ENCODE measurements around the gene RAB15. TPM values are rescaled to one million over a fixed set of nuclear protein-coding genes. Genes with fewer than 3 reads are reported as not detected.

The RAB15 gene
- total RNA-seq (2014; rRNA removed; shearing (Covaris generic)) = 9.9 and 13.8 TPM in 2 replicates

DNA sequence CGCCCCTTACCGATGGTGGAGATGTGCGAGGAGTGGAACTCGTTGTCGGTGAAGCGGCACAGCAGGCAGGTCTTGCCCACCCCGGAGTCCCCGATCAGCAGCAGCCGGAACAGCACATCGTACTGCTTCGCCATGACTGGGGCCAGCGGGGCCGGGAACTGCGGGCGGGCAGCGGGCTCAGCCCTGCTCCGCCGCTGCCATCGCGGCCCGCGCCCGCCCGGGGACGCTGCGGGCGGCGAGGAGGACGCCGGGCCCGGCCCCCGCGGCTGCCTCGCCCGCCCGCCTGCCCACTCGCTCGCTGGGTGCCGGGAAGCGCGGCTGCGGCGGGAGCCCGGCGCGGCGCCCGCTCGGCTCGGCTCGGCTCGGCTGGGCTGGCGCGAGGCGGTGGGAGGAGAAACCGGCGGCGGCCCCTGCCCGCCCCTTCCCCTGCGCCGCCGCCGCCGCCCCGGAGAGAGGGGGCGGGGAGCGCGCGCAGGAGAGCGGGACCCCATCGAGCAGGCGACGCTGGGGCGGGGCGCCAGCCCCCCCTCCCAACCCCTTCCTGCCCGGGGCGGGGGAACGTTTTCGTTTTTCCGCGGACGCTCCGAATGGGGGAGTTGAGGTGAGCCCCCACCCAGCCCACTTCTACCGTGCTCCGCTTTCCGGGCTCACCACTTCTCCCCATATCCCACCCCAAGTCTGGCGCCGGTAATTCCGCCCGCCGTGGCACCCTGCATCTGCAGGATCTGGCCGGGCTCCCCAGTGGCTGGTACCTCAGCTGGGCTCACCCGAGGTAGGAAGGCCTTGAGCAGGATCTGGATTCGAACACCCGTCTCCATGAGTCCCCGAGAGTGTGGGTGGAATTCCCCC, at the start of gene RAB15:
Gene RAB15 (minus strand): TSS at position 394 of the 849 bp plus-strand sequence. CDS start 260 bp downstream, at position 134.
- DNase-seq (ENCODE audit: low read depth) = peak; percentile 60

DNA sequence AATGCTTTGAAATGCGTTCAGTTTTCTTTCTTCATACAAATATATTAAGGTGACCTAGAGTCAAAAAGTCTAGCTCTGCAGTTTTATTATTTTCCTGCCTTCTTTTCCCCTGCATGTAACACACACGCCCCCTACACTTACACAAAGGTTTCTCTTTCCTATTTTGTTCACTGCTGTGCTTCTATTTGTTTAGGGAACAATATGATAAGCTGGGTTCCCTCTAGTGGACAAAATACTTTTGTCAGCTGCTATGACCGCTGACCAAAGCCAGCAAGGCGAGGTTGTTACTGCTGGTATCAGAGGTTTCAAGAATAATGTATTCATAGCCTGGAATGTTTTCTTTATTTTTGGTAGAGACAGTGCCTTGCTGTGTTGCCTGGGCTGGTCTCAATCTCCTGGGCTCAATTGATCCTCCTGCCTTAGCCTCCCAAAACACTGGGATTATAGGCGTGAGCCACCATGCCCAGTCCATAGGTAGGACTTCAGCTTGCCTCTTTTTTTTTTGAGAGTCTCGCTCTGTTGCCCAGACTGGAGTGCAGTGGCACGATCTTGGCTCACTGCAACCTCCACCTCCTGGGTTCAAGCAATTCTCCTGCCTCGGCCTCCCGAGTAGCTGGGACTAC, 47.9 kb upstream of the RAB15 start:
- DNase-seq (ENCODE audit: low read depth) = peak; percentile 44

DNA sequence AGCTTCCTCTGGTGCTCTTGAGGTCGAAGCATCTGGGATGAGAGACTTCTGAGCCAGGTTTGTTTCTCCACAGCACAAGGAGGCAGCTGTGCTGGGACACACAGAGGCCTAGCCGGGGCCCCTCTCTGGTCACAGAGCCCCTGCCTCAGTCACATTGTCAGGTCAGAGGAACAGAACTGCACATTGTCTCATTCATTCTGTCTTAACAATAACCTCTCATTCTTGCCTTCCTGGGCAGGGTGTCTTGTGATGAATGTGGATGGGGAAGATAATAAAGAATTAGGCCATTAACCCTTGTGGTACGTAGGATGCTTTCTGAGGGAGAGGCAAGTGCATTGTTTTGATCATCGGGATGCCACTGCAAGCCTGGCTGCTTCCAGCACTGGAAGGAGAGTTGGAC, 44.3 kb upstream of the RAB15 start:
- no peak for DNase-seq (ENCODE audit: low read depth)

DNA sequence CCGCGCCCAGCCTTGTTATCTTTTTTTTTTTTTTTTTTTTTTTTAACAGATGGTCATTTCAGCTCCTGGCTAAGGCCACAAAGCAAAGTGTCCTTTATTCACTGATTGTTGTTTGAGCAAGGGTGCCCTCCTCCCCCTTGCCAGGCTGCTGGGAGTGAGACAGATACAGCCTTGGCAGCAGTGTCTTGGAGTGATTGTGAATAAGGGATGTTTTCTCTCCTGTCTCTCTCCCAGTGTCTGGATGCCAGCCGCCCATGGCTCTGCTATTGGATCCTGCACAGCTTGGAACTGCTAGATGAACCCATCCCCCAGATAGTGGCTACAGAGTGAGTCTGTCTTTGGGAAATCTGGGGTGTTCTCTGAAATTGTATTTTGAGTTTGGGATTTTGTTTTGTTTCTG, 43.3 kb upstream of the RAB15 start:
- no peak for DNase-seq (ENCODE audit: low read depth)

DNA sequence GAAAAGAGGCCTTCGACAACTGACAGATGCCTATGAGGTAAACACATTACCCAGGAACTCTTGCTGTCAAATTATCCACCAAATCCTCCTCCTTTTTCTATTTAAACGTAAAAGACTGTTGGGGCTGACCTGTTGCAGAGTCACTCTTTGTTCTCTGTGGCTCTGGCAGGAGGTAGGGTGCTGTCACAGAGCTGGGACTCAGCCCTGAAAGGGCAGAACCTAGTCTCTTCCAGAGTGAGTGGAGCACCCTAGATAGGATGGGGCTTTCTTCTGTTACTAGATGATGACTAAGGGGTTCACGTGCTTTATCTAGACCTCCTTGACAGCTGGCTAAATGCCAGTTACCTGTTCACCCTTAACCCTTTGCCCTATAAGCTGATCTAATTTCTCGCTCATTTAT, 40.2 kb upstream of the RAB15 start:
- DNase-seq (ENCODE audit: low read depth) = no peak

DNA sequence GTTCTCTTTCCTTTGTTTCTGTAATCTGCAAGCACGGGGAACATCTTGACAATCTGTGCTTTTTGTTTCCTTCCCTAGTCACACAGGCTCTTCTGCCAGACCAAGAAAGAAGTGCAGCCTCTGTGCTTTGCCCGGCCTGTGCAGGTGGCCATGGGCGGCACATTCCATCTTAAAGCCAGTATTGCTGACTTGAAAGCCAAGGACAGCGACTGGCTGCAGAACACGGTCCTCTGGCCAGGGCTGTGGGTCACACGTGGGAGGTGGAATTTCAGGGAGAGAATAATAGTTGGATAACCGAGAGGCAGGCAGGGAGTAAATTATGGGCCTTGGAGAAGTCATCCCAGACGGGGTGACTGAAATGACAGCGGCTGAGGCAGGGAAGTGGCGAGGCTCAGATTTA, 39.4 kb upstream of the RAB15 start:
- no peak for DNase-seq (ENCODE audit: low read depth)

DNA sequence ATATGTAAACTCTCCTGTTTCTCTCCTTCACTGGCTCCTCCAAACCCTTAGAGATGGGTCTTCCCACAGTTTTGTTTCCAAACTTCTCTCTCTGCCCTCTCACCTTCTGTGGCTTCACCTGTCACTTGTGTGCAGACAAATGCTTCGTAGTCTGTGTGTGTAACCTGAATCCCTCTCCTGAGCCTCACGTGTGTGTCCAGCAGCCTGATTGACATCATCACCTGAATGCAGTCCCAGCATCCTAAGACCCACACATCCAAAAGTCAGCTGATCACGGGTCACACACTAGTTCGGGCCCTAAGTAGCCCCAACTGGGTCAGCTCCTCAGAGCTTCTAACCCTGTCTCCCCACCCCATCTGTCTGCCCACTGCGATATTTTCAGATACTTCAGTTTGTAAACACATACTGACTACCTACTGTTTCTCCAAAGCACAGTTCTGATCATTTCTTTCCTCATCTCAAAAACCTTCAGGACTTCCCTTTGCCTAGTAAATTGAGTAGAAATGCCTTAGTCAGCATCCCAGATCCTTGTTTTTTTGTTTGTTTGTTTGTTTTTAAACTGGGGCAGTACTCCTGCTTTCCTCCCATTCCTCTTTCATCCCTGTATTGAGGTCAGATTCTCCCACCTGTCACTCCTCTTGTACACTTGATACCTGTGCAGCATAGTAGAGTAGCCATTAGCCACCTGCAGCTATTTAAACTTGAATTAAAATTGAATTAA, 38.2 kb upstream of the RAB15 start:
- DNase-seq (ENCODE audit: low read depth) = no peak

DNA sequence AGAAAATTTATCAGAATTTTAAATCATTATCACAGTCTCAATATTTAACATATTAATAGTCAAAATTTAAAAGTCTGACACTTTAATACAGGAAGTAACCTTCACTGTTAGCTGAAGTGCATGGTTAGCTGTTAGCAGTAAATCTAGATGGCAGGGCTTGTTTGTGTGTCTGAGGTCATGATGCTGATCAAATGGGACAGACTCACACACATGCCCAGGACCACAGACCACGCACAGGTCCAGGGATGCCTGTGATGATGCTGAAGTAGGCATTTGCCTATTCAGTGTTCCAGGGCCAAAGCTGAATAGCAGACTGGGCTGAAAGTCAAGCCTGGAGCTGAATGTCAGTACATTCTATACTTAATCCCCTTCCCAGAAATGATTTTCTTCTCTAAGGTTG, 35.1 kb upstream of the RAB15 start:
- peak; percentile 24 for DNase-seq (ENCODE audit: low read depth)

DNA sequence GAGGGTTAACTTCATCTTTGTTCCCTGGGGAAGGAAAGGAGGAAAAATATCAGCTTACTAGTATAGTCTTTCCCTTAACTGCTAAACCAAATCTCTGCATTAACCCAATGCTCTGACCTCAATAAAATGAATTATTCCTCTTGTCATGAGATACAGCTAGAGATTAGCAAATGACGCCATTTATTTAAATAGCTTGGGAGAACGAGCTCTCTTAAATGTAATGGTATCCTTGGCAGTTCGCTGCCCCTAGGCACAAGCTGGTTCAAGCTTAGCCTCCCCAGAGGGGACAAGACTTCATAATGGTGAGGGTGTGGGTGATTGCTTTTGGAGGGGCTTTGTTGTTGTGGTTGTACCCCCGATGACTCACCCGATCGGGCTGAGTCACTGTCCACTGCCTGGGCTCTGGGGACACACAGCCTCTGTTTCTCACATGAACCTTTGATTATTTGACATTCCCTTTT, 34.2 kb upstream of the RAB15 start:
- peak; percentile 78 for DNase-seq (ENCODE audit: low read depth)

DNA sequence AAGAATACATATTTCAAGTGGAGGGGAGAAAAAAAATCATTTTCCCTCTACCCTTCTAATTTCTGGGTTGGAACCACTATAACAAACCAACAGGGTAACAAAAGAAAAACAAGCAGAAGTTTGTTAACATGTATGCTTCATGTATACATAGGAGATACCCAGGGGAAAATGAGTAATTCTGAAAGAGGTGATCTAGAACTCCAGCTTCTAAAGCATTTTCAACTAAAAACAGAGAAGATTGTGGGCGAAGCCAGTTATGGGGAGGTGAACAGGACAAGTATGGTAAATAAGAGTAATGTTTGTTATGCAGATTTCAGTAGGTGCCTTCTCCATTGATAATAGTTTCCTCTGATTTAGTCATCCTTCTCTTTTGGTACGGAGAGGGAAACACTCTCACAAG, 31.3 kb upstream of the RAB15 start:
- DNase-seq (ENCODE audit: low read depth) = no peak

DNA sequence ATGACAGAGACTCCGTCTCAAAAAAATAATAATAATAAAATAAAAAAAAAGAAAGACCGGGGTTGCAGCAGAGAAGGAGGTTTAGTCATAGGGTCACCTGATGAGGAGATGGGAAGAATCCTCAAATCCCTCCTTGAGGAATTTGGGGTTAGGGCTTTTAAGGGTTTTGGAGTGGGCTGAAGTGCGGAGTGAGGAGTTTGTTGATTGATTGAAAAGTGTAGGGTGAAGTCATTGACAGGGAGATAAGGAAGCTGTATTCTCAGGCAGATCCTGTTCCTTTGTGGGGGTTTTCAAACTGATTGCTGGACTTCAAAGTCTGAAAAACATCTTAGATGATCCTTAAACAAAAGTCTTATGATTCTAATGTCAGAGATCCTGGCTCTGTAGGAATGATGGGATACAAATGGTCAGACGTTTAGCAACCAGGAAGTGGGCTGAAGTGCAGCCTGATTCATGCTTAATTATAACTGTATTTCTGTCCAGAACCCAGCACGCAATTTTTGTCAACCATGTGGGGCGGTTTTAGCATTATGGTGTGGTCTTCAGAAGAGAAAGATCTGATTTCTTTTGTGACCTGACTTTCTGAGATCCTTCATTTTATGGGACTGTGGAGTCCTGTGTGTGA, 30.6 kb upstream of the RAB15 start:
- peak; percentile 79 for DNase-seq (ENCODE audit: low read depth)

DNA sequence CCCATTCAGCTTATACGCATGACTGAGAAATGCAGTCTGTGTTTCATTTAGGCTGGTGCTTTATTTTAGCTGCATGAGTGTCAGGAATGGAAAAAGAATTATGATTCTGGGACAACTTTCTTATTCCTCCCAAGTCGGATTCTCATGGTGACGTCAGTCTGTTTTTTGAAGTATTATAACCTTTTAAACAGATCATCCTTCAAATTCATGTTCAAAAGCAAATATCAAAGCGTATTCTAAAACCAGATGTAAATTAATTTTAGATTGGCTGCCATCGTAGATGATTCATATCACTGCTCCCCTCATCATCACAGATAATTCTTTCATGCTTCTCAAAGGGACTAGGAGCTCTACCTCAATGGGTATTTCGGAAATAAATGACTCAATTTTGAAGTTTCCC, 29.6 kb upstream of the RAB15 start:
- DNase-seq (ENCODE audit: low read depth) = no peak

DNA sequence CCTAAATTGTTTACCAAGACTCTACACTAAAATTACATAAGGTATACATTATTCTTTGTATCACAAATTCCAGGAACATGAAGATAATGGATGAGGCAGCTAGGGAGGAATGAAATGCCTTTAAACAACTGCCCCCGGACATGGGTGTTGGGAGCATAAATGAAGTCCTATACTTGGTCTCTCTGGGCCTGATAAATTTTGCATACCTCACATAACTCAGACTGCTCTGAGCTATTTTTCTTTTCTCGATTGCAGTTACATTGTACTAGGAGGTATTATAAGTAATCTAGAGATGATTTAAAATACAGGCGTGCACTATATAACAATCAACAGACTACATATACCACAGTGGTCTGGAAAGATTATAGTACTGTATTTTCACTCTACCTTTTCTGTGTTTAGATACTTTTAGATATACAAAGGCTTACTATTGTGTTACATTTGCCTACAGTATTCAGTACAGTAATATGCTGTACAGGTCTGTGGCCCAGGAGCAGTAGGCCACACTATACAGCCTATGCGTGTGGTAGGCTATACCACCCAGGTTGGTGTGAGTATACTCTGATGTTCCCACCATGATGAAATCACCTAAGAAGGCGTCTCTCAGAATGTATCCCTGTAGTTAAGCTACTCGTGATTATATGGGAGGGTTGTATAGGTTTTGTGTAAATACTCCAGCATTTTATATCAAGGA, 28.9 kb upstream of the RAB15 start:
- no peak for DNase-seq (ENCODE audit: low read depth)

DNA sequence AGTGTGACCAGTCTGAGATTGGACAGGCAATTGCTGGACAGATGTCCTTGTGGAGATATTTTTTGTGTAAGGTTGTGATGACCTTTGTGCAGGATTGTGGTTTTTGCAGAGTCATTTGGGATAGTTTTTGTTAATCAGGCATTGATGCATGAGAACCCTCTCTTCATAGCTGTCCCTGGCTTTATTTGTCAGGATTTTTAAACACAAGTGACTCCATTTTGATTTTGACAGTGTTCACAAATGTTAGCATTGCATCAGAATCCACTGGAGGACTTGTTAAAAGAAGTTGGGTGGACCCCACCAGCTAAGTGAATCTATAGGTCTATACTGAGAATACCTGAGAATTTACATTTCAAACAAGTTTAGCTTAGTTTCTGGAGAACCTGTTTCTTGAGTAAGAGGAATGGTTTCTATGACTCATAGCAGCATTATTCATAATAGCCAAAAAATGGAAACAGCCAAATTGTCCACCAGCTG, 26.4 kb upstream of the RAB15 start:
- no peak for DNase-seq (ENCODE audit: low read depth)

DNA sequence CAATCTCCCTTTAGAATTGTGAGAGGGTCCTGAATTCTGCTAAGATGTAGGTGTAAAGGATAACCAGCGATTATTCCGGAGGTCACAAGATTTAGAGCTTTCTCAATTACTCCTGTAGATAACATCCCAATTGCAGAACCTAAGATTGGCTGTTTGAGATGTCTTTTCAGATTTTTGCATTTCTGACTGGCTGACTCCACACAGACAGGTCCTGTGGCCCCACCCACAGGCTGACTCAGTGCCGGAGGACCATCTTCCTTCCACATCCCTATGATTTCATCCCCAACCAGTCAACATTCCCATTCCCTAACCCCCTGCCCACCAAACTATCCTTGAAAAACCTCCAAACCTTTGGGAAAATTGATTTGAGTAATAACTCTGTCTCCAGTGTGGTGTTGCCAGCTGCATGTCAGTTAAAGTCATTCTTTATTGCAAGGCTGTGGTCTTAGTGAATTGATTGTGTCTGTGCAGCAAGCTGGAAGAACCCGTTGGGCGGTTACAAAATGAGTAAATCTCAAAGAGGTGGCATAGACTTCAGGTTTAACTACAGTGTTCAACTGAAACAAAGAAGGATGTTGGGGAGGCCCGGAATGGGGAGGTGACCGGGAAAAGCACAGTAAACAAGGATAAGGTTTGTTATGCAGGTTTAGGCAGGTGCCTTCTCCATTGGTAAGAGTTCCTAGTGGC, 25.1 kb upstream of the RAB15 start:
- DNase-seq (ENCODE audit: low read depth) = no peak

DNA sequence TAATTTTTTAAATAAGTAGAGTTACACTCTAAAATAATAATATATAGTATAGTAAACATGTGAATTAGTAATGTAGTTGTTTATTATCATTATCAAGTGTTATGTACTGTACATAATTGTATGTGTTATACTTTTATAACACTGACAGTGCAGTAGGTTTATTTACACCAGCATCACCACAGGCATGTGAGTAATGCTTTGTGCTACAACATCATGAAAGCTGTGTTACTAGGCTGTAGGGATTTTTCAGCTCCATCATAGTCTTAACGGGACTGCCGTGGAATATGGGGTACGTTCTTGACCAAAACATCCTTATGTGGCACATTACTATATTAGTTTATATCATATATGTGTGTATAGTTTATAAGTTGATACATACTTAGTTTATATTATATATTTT, 23.2 kb upstream of the RAB15 start:
- DNase-seq (ENCODE audit: low read depth) = no peak

DNA sequence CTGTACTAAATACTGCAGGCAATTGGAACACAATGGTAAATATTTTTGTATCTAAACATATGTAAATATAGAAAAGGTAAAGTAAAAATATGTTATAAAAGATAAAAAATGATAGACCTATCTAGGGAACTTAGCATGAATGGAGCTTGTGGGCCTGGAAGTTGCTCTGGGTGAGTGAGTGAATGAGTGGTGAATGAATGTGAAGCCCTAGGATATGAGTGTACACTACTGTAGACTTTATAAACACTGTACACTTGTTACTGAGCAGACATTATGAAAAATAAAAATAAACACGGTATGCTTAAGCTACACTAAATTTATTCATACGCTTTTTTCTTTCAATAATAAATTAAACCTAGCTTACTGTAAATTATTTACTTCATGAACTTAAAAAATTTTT, 22.4 kb upstream of the RAB15 start:
- no peak for DNase-seq (ENCODE audit: low read depth)

DNA sequence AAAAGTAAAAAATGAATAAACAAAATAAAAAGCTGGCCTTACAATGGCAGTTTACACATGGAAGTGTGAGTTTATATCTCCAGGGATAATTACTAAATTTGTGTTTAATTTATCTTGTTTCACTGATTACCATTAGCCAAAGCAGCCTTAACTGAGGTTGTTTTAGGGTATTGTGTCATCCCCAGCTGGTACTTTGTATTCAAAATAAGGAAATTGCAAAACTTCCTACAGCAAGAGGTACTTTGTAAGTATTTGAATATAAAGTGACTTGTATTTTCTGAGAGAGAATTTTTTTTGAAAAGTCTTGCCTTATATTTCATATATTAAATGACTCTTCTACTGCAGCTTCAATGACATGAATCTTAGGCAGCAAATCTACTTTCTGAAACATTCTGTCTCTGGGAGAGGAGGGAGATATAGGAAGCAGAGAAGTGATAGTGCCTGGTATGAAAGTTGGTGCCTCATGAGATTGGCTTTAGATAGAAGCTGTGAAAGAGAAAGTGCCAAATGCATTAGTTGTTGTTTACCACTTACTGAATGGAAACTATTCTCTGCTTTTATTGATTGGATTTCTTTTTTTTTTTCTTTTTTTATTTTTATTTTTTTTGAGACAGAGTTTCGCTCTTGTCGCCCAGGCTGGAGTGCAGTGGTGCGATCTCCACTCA, 21.3 kb upstream of the RAB15 start:
- DNase-seq (ENCODE audit: low read depth) = no peak

DNA sequence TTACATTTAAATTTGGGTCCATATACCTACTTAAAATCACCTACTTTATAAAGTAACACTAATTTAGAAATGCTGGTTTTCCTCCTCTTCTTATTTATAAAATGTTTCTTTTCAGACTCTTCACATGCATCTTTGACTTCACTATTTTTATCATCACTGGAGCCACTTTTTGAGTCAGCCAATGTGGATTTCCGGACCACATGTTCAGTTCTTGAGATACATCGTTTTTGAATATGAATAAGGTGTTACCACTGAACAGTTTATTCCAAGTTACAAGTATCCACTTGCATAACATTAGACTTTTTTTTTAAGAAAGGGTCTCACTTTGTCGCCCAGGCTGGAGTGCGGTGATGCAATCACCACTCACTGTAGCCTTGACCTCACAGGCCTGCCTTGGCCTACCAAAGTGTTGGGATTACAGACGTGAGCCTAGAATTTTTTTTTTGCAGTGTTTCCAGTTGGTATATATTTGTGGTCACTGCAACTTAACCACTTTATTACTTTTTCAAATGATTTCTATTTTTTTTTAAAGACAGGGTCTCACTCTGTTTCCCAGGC, 20.3 kb upstream of the RAB15 start:
- no peak for DNase-seq (ENCODE audit: low read depth)

DNA sequence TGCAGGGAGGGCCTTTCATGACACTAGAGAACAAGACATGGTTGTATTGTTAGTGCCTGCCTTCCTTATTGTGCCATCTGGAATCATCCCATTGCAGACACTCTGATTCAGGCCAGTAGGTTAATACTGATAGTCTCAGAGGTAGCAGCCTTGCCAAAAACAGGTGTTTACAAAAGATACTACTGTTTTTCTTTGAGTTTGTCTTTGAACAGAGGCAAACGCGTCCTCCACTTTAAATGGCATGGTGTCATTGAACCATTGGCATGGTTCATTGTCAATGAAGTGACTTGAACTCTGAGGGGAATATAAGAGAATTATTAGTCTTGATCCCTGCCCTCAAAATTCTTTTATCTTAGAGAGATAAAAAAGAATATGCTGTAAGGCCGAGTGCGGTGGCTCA, 18.8 kb upstream of the RAB15 start:
- DNase-seq (ENCODE audit: low read depth) = no peak

Measured in Daoy (cell line).